ENCODE measurements around the gene ACAD11.
"Not testable (repeated sequence)": the region's sequence is repeated elsewhere in the genome, so short reads cannot be mapped to it uniquely, and the experiment has no call there.

ACAD11 gene

GRCh38 chr3:132643366-132643765 is 16.2 kb downstream of the ACAD11 start:
- no peak for DNase-seq

- DNase-seq, result no peak
Measured at GRCh38 chr3:132642539-132642847, 17.1 kb downstream of the ACAD11 start.

- no peak for DNase-seq
Measured at GRCh38 chr3:132641837-132642538, 17.6 kb downstream of the ACAD11 start.

GRCh38 chr3:132641427-132641826 is 18.2 kb downstream of the ACAD11 start:
- not testable (repeated sequence) for DNase-seq

GRCh38 chr3:132638706-132639105 is 20.9 kb downstream of the ACAD11 start:
- no peak for DNase-seq

GRCh38 chr3:132637590-132637989 is 22.0 kb downstream of the ACAD11 start:
- DNase-seq, result no peak

- DNase-seq, result no peak
Measured at GRCh38 chr3:132635052-132635451, 24.6 kb downstream of the ACAD11 start.

- no peak for DNase-seq
Measured at GRCh38 chr3:132630612-132631011, 29.0 kb downstream of the ACAD11 start.

GRCh38 chr3:132629928-132630327 is 29.7 kb downstream of the ACAD11 start:
- DNase-seq, result no peak

GRCh38 chr3:132628157-132628556 is 31.5 kb downstream of the ACAD11 start:
- no peak for DNase-seq

- no peak for DNase-seq
Measured at GRCh38 chr3:132626955-132627354, 32.7 kb downstream of the ACAD11 start.

GRCh38 chr3:132625613-132626012 is 34.0 kb downstream of the ACAD11 start:
- no peak for DNase-seq

GRCh38 chr3:132624790-132625189 is 34.8 kb downstream of the ACAD11 start:
- no peak for DNase-seq

- no peak for DNase-seq
Measured at GRCh38 chr3:132623646-132624045, 36.0 kb downstream of the ACAD11 start.

GRCh38 chr3:132622761-132623160 is 36.8 kb downstream of the ACAD11 start:
- DNase-seq, result no peak

- no peak for DNase-seq
Measured at GRCh38 chr3:132622148-132622547, 37.5 kb downstream of the ACAD11 start.

GRCh38 chr3:132616780-132617179 is 42.8 kb downstream of the ACAD11 start:
- no peak for DNase-seq

GRCh38 chr3:132615881-132616280 is 43.7 kb downstream of the ACAD11 start:
- DNase-seq, result no peak

- not testable (repeated sequence) for DNase-seq
Measured at GRCh38 chr3:132615301-132615700, 44.3 kb downstream of the ACAD11 start.

GRCh38 chr3:132606620-132607019 is 53.0 kb downstream of the ACAD11 start:
- not testable (repeated sequence) for DNase-seq

- DNase-seq, result no peak
Measured at GRCh38 chr3:132606085-132606484, 53.5 kb downstream of the ACAD11 start.

- DNase-seq, result no peak
Measured at GRCh38 chr3:132605374-132605792, 54.2 kb downstream of the ACAD11 start.

GRCh38 chr3:132600614-132601013 is 59.0 kb downstream of the ACAD11 start:
- DNase-seq, result not testable (repeated sequence)

GRCh38 chr3:132598181-132598580 is 61.4 kb downstream of the ACAD11 start:
- DNase-seq, result no peak

- DNase-seq, result no peak
Measured at GRCh38 chr3:132597660-132598059, 61.9 kb downstream of the ACAD11 start.

Data from stimulated activated CD4-positive, alpha-beta T cell treated with anti-CD3 and anti-CD28 coated beads, Interleukin-4, amount 100 ng/mL, for 4 hours (primary cell).